Activated CD4-positive, CD25-positive, alpha-beta regulatory T cell treated with anti-CD3 and anti-CD28 coated beads, Interleukin-2, amount 50 U/mL, for 16 hours (primary cell): ENCODE measurements around the gene DDHD1.

ENCODE experiments used
- DNase-seq: peaks from one replicate; pipeline ENCODE4 v3.0.0-alpha.2; 2020; ENCODE audit warnings: low read depth, low spot score

Gene DDHD1

GRCh38 chr14:52995998-52996397 is 157.1 kb downstream of the DDHD1 start:
- no peak for DNase-seq

- DNase-seq: no peak
Observed at GRCh38 chr14:52992236-52992870, 160.8 kb downstream of the DDHD1 start.

DNA sequence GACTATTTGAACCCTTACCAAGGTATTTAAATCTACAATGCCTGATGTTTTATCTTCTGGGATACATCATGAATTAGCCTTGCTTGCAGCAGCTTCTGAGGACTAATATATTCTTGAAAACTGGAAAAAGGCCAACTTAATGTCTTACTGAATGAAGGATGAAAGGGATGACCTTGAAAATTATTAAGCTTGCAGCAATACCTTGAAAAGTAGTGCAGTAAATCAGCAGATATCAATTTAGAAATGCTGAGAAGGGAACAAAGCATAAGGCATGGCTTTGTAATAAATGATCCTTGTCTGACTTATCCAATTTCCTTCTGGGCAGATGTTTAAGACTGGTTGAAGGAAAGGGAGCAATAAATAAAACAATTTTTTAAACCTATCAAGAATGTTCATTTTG is 165.0 kb downstream of the DDHD1 start:
- no peak for DNase-seq

- no peak for DNase-seq
Observed at GRCh38 chr14:52987514-52987913, 165.6 kb downstream of the DDHD1 start.

- no peak for DNase-seq
Observed at GRCh38 chr14:52987042-52987441, 166.1 kb downstream of the DDHD1 start.
